Naive thymus-derived CD8-positive, alpha-beta T cell (primary cell): Measurements from ENCODE around the gene UMOD. TPM values are rescaled to one million over a fixed set of nuclear protein-coding genes. Genes with fewer than 3 reads are reported as not detected.

Experiments
- ATAC-seq, 2 donors: fragments of 150-1000 bp; cut with Tn5 transposase in 1 of 2; sonication (Bioruptor Pico), chemical (Tn5 transposase) in 1 of 2; 1 replicate in 1 of 2; 2 replicates in 1 of 2; pipeline ENCODE4 v1.10.0; 2021; ENCODE audit warnings: mild to moderate bottlenecking in 2 of 2, moderate library complexity in 2 of 2
- POLR2A ChIA-PET: fragments of 350-600 bp; sonication (Branson Sonifier 250); formaldehyde crosslinking; loops from one replicate; lab custom pipeline; 2021; ENCODE audit warnings: antibody characterized with exemption; lab: Charles Lee
- DNase-seq, 10 donors: peaks; one replicate each; pipeline versions ENCODE4 v3.0.0 to v3.0.0-alpha.2; 2020 to 2022
- H3K27ac Mint-ChIP-seq, 10 donors: one replicate each; pipeline ENCODE4 v1.8.0; 2020 to 2022; ENCODE audit warnings: mild to moderate bottlenecking in 10 of 10, mixed read lengths in 10 of 10, moderate library complexity in 4 of 10, inconsistent platforms in 1 of 10
- H3K27me3 Mint-ChIP-seq, 5 donors: one replicate each; pipeline ENCODE4 v1.8.0; 2021 to 2022; ENCODE audit warnings: mixed read lengths in 5 of 5
- H3K36me3 Mint-ChIP-seq, 3 donors: one replicate each; pipeline ENCODE4 v1.8.0; 2020 to 2022; ENCODE audit warnings: mixed read lengths in 3 of 3, mild to moderate bottlenecking in 2 of 3, inconsistent platforms in 1 of 3
- H3K4me1 Mint-ChIP-seq, 4 donors: one replicate each; pipeline ENCODE4 v1.8.0; 2021 to 2022; ENCODE audit warnings: mixed read lengths in 4 of 4
- H3K4me3 Mint-ChIP-seq, 10 donors: one replicate each; pipeline ENCODE4 v1.8.0; 2020 to 2022; ENCODE audit warnings: mild to moderate bottlenecking in 10 of 10, mixed read lengths in 10 of 10, moderate library complexity in 6 of 10, inconsistent platforms in 1 of 10
- H3K9me3 Mint-ChIP-seq, 9 donors: one replicate each; pipeline ENCODE4 v1.8.0; 2020 to 2022; ENCODE audit warnings: mixed read lengths in 9 of 9, mild to moderate bottlenecking in 3 of 9, inconsistent platforms in 1 of 9, moderate library complexity in 1 of 9
- polyA plus RNA-seq, 3 donors: library from polyadenylated mRNA; unstranded; fragments of 300-500 nt; fragmentation: Illumina TruSeq; gene quantifications; one replicate each; pipeline ENCODE4 v1.2.3, GENCODE V29; 2021
- total RNA-seq, 8 experiments: library from RNA in 2 of 8; stranded (reverse) in 2 of 8; gene quantifications; one replicate each; pipeline ENCODE4 v1.2.3 and lab custom pipeline; 2021 to 2026

Gene UMOD
- total RNA-seq (not detected), polyA plus RNA-seq (not detected), total RNA-seq (lab: John Stamatoyannopoulos, UW) (0 reads per million in 6 experiments)

DNA sequence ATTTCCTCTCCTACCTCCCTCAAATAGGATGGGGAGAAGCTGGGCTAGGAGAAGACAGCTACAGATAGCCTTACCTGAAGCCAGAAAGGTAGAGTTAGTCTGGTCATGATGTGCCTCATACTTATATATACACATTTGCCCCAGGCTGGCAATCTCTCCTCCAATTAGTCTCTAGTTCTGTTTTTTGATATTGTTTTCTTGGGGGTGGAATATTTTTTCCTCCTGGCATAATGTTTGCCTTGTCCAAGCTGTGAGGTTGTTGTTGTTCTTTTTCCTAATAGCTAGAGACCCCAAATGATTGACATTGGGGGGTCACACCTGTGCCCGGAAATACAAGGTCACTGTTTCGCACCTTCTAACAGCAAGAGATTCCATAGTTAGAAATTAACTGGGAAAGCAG, at the start of gene UMOD:
Gene UMOD, minus strand, starts transcription at position 101 of the 400 bp plus-strand sequence. CDS start 1,978 bp downstream, outside the sequence.
- Mint-ChIP-seq H3K4me1 (no peaks in the 10 kb centered on the region), H3K27me3 (peaks cover 7 to 27% (median 14%) of the 10 kb centered on the region in 5 donors), H3K36me3 (no peaks in the 10 kb centered on the region), H3K27ac (no peak within 1 kb of the TSS), H3K4me3 (no peak within 1 kb of the TSS), H3K9me3 (peaks cover 0 to 6% (median 0%) of the 10 kb centered on the region in 9 donors)
- POLR2A ChIA-PET = no interaction called here
- DNase-seq (no peak), ATAC-seq (no peak)

- Mint-ChIP-seq H3K4me1 (peaks cover 0 to 2% (median 0%) of the 10 kb centered on the region in 4 donors), H3K27ac (no peak overlapping the region), H3K27me3 (peaks cover 0 to 19% (median 6%) of the 10 kb centered on the region in 5 donors), H3K36me3 (no peaks in the 10 kb centered on the region), H3K4me3 (no peak overlapping the region), H3K9me3 (no peaks in the 10 kb centered on the region)
- ATAC-seq (no peak), DNase-seq (no peak)
- POLR2A ChIA-PET = no interaction called here
These were observed 49.0 kb upstream of the UMOD start for GRCh38 chr16:20401475-20402016.

- peaks cover 0 to 19% (median 4%) of the 10 kb centered on the region in 5 donors for H3K27me3 Mint-ChIP-seq
- DNase-seq (no peak), ATAC-seq (no peak)
- no peaks in the 10 kb centered on the region for H3K36me3 Mint-ChIP-seq
- H3K27ac Mint-ChIP-seq = no peak overlapping the region
- POLR2A ChIA-PET = no interaction called here
- peaks cover 0 to 2% (median 0%) of the 10 kb centered on the region in 4 donors for H3K4me1 Mint-ChIP-seq
- no peaks in the 10 kb centered on the region for H3K9me3 Mint-ChIP-seq
- H3K4me3 Mint-ChIP-seq = no peak overlapping the region
These were observed 48.6 kb upstream of the UMOD start for GRCh38 chr16:20401066-20401465.

DNA sequence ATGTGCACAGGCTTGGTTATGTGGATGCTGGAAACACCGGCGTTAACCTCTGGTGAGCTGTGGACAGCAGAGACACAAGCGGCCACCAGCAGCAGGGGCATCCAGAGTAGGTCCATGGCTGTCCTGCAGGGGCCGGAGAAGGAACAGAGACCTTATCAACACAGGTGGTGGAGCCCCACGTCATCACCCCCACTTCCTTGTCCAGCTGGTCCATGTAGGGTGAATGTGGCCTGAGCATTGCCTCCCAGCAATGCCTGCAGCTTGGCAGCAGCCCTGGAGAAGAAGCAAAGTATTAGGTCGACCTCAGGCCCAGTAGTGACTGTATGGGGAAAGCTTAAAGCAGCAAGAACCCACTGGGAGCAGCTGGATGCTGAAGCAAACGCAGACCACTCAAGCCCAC, 46.7 kb upstream of the UMOD start:
- Mint-ChIP-seq H3K4me3 (no peak overlapping the region), H3K27me3 (peaks cover 0 to 9% (median 2%) of the 10 kb centered on the region in 5 donors), H3K36me3 (no peaks in the 10 kb centered on the region), H3K4me1 (peaks cover 0 to 2% (median 0%) of the 10 kb centered on the region in 4 donors), H3K9me3 (no peaks in the 10 kb centered on the region), H3K27ac (no peak overlapping the region)
- ATAC-seq (no peak), DNase-seq (no peak)
- POLR2A ChIA-PET = no interaction called here

DNA sequence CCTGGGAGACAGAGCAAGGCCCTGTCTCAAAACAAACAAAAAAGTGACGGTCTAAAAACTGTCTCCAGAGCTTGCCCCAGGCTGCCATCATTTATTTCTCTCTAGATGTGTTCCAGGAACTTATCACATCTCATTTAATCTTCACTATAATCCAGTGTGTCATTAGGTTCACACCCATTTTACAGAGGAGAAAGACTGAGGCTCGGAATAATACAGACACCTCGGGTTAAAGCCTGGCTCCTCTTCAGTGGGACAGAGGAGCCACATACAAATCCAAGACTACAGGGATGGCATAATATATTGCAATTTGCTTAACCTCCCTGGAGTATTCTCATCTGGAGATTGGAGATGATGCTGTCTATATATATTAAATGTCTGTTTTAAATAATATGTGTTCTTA, 46.1 kb upstream of the UMOD start:
- ATAC-seq = no peak
- POLR2A ChIA-PET = no interaction called here
- H3K36me3 Mint-ChIP-seq = no peaks in the 10 kb centered on the region
- H3K27me3 Mint-ChIP-seq = peaks cover 0 to 5% (median 1%) of the 10 kb centered on the region in 5 donors
- H3K4me1 Mint-ChIP-seq = peaks cover 0 to under 1% (median 0%) of the 10 kb centered on the region in 4 donors
- DNase-seq = no peak
- no peaks in the 10 kb centered on the region for H3K9me3 Mint-ChIP-seq
- no peak overlapping the region for H3K27ac Mint-ChIP-seq
- no peak overlapping the region for H3K4me3 Mint-ChIP-seq

GRCh38 chr16:20397468-20398074, 45.1 kb upstream of the UMOD start:
- POLR2A ChIA-PET = no interaction called here
- Mint-ChIP-seq H3K27me3 (peaks cover 0 to 1% (median 0%) of the 10 kb centered on the region in 5 donors), H3K36me3 (no peaks in the 10 kb centered on the region), H3K27ac (no peak overlapping the region), H3K9me3 (no peaks in the 10 kb centered on the region), H3K4me3 (no peak overlapping the region), H3K4me1 (no peaks in the 10 kb centered on the region)
- DNase-seq = no peak
- ATAC-seq = no peak

DNA sequence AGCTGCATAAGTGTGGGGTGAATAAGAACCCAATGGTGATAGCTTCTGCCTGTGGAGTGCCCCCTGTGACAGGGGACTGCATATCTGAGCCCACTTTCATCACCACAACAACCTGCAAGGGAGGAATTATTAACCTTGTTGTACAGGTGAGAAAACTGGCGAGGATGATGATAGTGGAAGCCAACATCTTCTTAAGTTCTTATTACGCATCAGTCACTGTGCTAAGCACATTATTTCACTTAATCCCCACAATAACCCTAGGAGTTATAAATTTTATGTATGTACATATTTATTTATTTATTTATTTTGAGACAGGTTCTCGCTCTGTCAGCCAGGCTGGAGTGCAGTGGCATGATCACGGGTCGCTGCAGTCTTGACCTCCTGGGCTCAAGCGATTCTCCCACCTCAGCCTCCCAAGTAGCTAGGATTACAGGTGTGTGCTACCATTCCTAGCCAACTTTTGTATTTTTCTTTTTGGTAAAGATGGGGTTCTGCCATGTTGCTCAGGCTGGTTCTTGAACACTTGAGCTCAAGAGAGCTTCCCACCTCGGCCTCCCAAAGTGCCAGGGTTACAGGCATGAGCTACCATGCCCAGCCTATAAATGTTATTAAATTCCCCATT, 44.4 kb upstream of the UMOD start:
- POLR2A ChIA-PET = no interaction called here
- peaks cover 0 to under 1% (median 0%) of the 10 kb centered on the region in 5 donors for H3K27me3 Mint-ChIP-seq
- no peak overlapping the region for H3K4me3 Mint-ChIP-seq
- H3K4me1 Mint-ChIP-seq = no peaks in the 10 kb centered on the region
- no peak overlapping the region for H3K27ac Mint-ChIP-seq
- DNase-seq (no peak), ATAC-seq (no peak)
- no peaks in the 10 kb centered on the region for H3K36me3 Mint-ChIP-seq
- no peaks in the 10 kb centered on the region for H3K9me3 Mint-ChIP-seq

DNA sequence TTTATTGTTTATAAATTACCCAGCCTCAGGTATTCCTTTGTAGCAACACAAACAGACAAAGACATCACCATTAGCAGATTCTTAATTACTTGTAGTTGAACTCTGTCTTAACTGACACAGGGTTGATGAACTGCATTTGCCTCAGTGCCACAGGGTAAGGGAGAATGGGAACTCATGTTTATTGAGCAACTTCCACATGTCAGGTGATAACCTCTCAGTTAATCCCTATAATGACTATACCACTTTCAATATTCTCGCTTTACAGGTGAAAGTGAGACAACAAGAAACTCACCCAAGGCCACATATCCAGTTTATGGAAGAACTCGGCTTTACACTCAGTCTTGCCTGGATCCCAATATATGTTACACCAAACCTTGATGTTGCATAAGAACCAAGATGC, 43.4 kb upstream of the UMOD start:
- POLR2A ChIA-PET = no interaction called here
- H3K9me3 Mint-ChIP-seq = no peaks in the 10 kb centered on the region
- H3K4me1 Mint-ChIP-seq = no peaks in the 10 kb centered on the region
- no peaks in the 10 kb centered on the region for H3K36me3 Mint-ChIP-seq
- no peak overlapping the region for H3K27ac Mint-ChIP-seq
- no peak for ATAC-seq
- no peaks in the 10 kb centered on the region for H3K27me3 Mint-ChIP-seq
- DNase-seq = no peak
- H3K4me3 Mint-ChIP-seq = no peak overlapping the region

- ATAC-seq (no peak), DNase-seq (no peak)
- POLR2A ChIA-PET = no interaction called here
- Mint-ChIP-seq H3K27me3 (no peaks in the 10 kb centered on the region), H3K4me1 (no peaks in the 10 kb centered on the region), H3K4me3 (no peak overlapping the region), H3K27ac (no peak overlapping the region), H3K36me3 (no peaks in the 10 kb centered on the region), H3K9me3 (no peaks in the 10 kb centered on the region)
These were observed 41.5 kb upstream of the UMOD start for GRCh38 chr16:20393801-20394577.

- Mint-ChIP-seq H3K27me3 (peaks cover 8 to 18% (median 15%) of the 10 kb centered on the region in 5 donors), H3K4me1 (no peaks in the 10 kb centered on the region), H3K27ac (no peak overlapping the region), H3K4me3 (no peak overlapping the region), H3K36me3 (no peaks in the 10 kb centered on the region), H3K9me3 (no peaks in the 10 kb centered on the region)
- DNase-seq (no peak), ATAC-seq (no peak)
- POLR2A ChIA-PET = no interaction called here
These were observed 38.5 kb upstream of the UMOD start for GRCh38 chr16:20391045-20391444.

GRCh38 chr16:20388854-20389253, 36.3 kb upstream of the UMOD start:
- POLR2A ChIA-PET = no interaction called here
- Mint-ChIP-seq H3K9me3 (no peaks in the 10 kb centered on the region), H3K4me3 (no peak overlapping the region), H3K4me1 (no peaks in the 10 kb centered on the region), H3K27me3 (peaks cover 8 to 18% (median 15%) of the 10 kb centered on the region in 5 donors), H3K36me3 (no peaks in the 10 kb centered on the region), H3K27ac (no peak overlapping the region)
- DNase-seq (no peak), ATAC-seq (no peak)

- no peak for DNase-seq
- Mint-ChIP-seq H3K9me3 (no peaks in the 10 kb centered on the region), H3K4me1 (peaks cover 0 to 6% (median 2%) of the 10 kb centered on the region in 4 donors), H3K27ac (no peak overlapping the region), H3K4me3 (no peak overlapping the region), H3K36me3 (no peaks in the 10 kb centered on the region), H3K27me3 (peaks cover 8 to 18% (median 15%) of the 10 kb centered on the region in 5 donors)
- ATAC-seq = no peak
- POLR2A ChIA-PET = no interaction called here
These were observed 35.5 kb upstream of the UMOD start for GRCh38 chr16:20387978-20388377.
